ENCODE data around the gene PPAN.
A peak's percentile ranks its signal among the peaks of the same experiment; 100 is the strongest.

The PPAN gene

GRCh38 chr19:10134040-10134439, 27.9 kb downstream of the PPAN start:
- Histone ChIP-seq H3K4me3 (ENCODE audit: low read depth in 1 of 2, low read length in 2 of 2) (no peak overlapping the region), H3K4me1 (ENCODE audit: control insufficient read depth in 1 of 2, insufficient read depth in 2 of 2, low read length in 2 of 2) (no peaks in the 10 kb centered on the region), H3K27me3 (ENCODE audit: low read depth, low read length) (no peaks in the 10 kb centered on the region), H3K27ac (ENCODE audit: low read length) (no peak overlapping the region), H3K9me3 (ENCODE audit: control insufficient read depth in 1 of 2, low read length in 2 of 2) (no peaks in the 10 kb centered on the region), H3K36me3 (ENCODE audit: control insufficient read depth in 1 of 2, insufficient read depth in 2 of 2, low read length in 2 of 2) (peaks cover 33 to 61% of the 10 kb centered on the region in 2 donors)

DNA sequence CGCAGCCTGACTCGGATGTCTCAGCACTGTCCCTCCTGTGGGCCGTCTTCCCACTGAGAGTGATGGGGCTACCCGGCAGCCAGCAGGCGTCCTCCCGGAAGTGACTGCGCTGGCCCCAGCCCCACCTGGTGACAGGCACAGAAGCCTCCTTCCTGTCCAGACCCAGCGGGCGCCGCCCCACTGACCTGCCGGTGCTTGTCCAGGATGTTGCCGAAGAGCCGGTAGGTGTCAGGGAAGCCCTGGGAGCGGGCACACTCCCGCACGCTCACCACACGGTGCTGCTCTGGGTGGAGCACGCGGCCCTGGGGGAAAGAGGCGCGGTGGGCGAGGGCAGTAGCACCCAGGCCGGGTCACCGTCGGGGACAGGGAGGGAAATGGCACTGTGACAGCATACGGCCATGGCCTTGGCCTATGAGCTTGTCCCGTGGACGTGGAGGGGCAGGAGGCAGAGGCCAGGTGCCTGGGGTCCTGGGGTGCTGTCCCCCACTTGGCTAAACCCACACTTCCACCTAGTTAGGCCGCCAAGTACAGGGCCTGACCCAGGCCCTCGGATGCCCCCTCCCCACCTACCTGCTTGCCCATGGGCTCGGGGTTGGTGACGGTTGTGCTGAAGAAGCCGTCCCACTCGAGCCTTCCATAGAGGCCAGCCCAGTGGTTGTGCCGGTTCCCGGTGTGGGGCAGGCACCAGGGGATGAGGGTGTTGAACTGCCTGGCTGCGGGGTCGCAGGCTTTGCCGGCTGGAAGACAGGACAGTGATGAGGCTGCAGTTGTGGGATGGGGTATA, 29.6 kb downstream of the PPAN start:
- Histone ChIP-seq H3K27ac (ENCODE audit: low read length) (no peak overlapping the region), H3K4me3 (ENCODE audit: low read depth in 1 of 2, low read length in 2 of 2) (no peak overlapping the region), H3K36me3 (ENCODE audit: control insufficient read depth in 1 of 2, insufficient read depth in 2 of 2, low read length in 2 of 2) (peaks cover 39 to 76% of the 10 kb centered on the region in 2 donors)

DNA sequence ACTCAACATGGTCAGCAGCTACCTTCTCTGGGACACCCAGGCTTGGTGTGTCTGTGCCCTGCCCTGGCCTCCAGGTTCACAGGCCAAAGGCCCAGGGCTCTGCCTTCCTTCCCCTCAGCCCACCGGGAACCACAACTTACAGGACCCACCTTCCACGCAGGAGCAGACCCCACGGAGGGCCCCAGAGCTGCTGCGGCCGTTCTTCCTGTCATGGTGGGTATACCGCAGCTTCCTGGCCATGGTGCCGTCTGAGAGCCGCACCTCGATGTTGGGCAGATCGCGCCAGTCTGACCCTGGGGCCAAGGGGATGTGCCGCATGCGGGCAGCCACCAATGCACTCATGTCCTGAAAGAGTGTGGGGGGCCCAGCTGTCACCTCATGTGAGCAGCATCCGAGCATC, 30.8 kb downstream of the PPAN start:
- no peak overlapping the region for H3K4me3 ChIP-seq (ENCODE audit: low read depth in 1 of 2, low read length in 2 of 2)
- H3K27me3 ChIP-seq (ENCODE audit: low read depth, low read length), result no peaks in the 10 kb centered on the region
- H3K4me1 ChIP-seq (ENCODE audit: control insufficient read depth in 1 of 2, insufficient read depth in 2 of 2, low read length in 2 of 2), result no peaks in the 10 kb centered on the region
- no peaks in the 10 kb centered on the region for H3K9me3 ChIP-seq (ENCODE audit: control insufficient read depth in 1 of 2, low read length in 2 of 2)
- H3K36me3 ChIP-seq (ENCODE audit: control insufficient read depth in 1 of 2, insufficient read depth in 2 of 2, low read length in 2 of 2), result peaks cover 51 to 88% of the 10 kb centered on the region in 2 donors
- H3K27ac ChIP-seq (ENCODE audit: low read length), result no peak overlapping the region

More for the DNA sequence above, 29.6 kb downstream of the PPAN start:
- Histone ChIP-seq H3K27me3 (ENCODE audit: low read depth, low read length) (no peaks in the 10 kb centered on the region), H3K4me1 (ENCODE audit: control insufficient read depth in 1 of 2, insufficient read depth in 2 of 2, low read length in 2 of 2) (no peaks in the 10 kb centered on the region), H3K9me3 (ENCODE audit: control insufficient read depth in 1 of 2, low read length in 2 of 2) (no peaks in the 10 kb centered on the region)

GRCh38 chr19:10137751-10138682, 31.9 kb downstream of the PPAN start:
- no peaks in the 10 kb centered on the region for H3K27me3 ChIP-seq (ENCODE audit: low read depth, low read length)

DNA sequence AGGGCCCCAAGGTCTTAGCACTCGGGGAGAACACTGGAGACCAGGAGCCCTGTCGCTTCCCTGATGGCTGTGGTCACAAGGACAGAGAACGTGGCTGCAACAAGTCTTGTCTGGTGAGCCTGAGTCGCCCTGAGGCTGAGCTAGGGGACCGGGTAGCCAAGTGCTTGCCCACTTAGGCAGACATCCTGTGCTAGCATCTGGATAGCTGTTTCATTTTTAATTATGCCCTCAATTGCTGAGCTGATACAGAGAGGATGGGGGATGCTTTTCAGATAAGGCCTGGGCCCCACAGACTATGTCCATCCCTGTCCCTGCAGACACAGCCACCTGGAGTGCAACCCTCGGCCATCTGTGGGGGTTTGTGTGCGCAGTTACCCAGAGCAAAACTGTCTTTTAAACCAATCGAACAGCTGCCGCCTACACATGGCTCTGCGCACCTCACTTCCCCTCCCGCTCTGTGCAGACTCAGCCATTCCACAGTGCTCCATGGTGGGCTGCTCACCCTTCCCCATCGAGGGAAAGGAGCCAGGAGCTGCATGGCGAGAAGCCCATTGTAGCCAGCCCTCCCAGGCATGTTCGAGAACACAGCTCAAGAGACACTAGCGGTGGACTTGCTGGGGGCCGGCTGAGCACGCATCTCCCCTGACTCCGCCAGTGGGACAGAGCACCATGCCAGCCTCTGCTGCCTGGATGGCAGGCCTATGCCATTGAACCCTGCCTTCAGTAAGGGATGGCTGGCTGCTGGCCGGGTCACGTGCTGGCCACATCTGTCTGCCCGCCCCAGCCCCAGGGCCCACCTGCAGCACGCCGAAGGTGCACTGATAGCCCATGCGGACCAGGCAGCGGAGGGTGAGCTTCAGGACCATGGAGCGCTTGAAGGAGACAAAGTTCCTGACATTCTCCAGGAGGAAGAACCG, 33.0 kb downstream of the PPAN start:
- Histone ChIP-seq H3K4me3 (ENCODE audit: low read depth in 1 of 2, low read length in 2 of 2) (no peak overlapping the region), H3K9me3 (ENCODE audit: control insufficient read depth in 1 of 2, low read length in 2 of 2) (no peaks in the 10 kb centered on the region), H3K27me3 (ENCODE audit: low read depth, low read length) (no peaks in the 10 kb centered on the region), H3K4me1 (ENCODE audit: control insufficient read depth in 1 of 2, insufficient read depth in 2 of 2, low read length in 2 of 2) (no peaks in the 10 kb centered on the region), H3K36me3 (ENCODE audit: control insufficient read depth in 1 of 2, insufficient read depth in 2 of 2, low read length in 2 of 2) (peaks cover 56 to 93% of the 10 kb centered on the region in 2 donors), H3K27ac (ENCODE audit: low read length) (no peak overlapping the region)

More at GRCh38 chr19:10137751-10138682, 31.9 kb downstream of the PPAN start:
- no peaks in the 10 kb centered on the region for H3K9me3 ChIP-seq (ENCODE audit: control insufficient read depth in 1 of 2, low read length in 2 of 2)
- no peaks in the 10 kb centered on the region for H3K4me1 ChIP-seq (ENCODE audit: control insufficient read depth in 1 of 2, insufficient read depth in 2 of 2, low read length in 2 of 2)
- no peak overlapping the region for H3K27ac ChIP-seq (ENCODE audit: low read length)
- no peak overlapping the region for H3K4me3 ChIP-seq (ENCODE audit: low read depth in 1 of 2, low read length in 2 of 2)
- H3K36me3 ChIP-seq (ENCODE audit: control insufficient read depth in 1 of 2, insufficient read depth in 2 of 2, low read length in 2 of 2), result peaks cover 56 to 95% of the 10 kb centered on the region in 2 donors

GRCh38 chr19:10139952-10140351, 33.8 kb downstream of the PPAN start:
- Histone ChIP-seq H3K4me3 (ENCODE audit: low read depth in 1 of 2, low read length in 2 of 2) (no peak overlapping the region), H3K9me3 (ENCODE audit: control insufficient read depth in 1 of 2, low read length in 2 of 2) (no peaks in the 10 kb centered on the region), H3K36me3 (ENCODE audit: control insufficient read depth in 1 of 2, insufficient read depth in 2 of 2, low read length in 2 of 2) (peaks cover 56 to 94% of the 10 kb centered on the region in 2 donors), H3K27me3 (ENCODE audit: low read depth, low read length) (no peaks in the 10 kb centered on the region), H3K4me1 (ENCODE audit: control insufficient read depth in 1 of 2, insufficient read depth in 2 of 2, low read length in 2 of 2) (no peaks in the 10 kb centered on the region), H3K27ac (ENCODE audit: low read length) (no peak overlapping the region)

DNA sequence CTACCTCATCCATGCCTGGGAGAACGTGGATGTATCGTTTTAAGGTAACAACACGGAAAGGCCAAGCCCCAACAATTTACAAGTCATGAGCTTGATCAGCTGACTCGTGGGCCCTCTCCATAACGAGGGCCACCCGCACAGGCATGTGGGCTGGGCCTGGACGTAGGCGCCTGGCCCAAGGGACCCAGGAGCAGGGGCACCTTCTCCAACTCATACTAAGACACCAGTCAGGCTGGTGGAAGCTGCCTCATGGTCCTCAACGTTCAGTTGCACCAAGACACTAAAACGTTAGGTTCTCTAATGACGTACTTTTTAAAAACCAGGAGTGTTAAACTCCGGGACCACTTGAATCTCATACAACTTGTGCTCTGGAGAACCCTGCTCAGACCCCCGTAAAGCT, 35.3 kb downstream of the PPAN start:
- Histone ChIP-seq H3K27me3 (ENCODE audit: low read depth, low read length) (no peaks in the 10 kb centered on the region), H3K4me1 (ENCODE audit: control insufficient read depth in 1 of 2, insufficient read depth in 2 of 2, low read length in 2 of 2) (no peaks in the 10 kb centered on the region), H3K36me3 (ENCODE audit: control insufficient read depth in 1 of 2, insufficient read depth in 2 of 2, low read length in 2 of 2) (peaks cover 68 to 95% of the 10 kb centered on the region in 2 donors), H3K27ac (ENCODE audit: low read length) (no peak overlapping the region), H3K4me3 (ENCODE audit: low read depth in 1 of 2, low read length in 2 of 2) (no peak overlapping the region), H3K9me3 (ENCODE audit: control insufficient read depth in 1 of 2, low read length in 2 of 2) (no peaks in the 10 kb centered on the region)

- peaks cover 69 to 94% of the 10 kb centered on the region in 2 donors for H3K36me3 ChIP-seq (ENCODE audit: control insufficient read depth in 1 of 2, insufficient read depth in 2 of 2, low read length in 2 of 2)
- H3K4me1 ChIP-seq (ENCODE audit: control insufficient read depth in 1 of 2, insufficient read depth in 2 of 2, low read length in 2 of 2), result no peaks in the 10 kb centered on the region
- no peaks in the 10 kb centered on the region for H3K27me3 ChIP-seq (ENCODE audit: low read depth, low read length)
- H3K9me3 ChIP-seq (ENCODE audit: control insufficient read depth in 1 of 2, low read length in 2 of 2), result no peaks in the 10 kb centered on the region
- peak overlapping the region; percentile 22 for H3K27ac ChIP-seq (ENCODE audit: low read length)
- no peak overlapping the region for H3K4me3 ChIP-seq (ENCODE audit: low read depth in 1 of 2, low read length in 2 of 2)
Measured at GRCh38 chr19:10141973-10142372, 35.8 kb downstream of the PPAN start.

DNA sequence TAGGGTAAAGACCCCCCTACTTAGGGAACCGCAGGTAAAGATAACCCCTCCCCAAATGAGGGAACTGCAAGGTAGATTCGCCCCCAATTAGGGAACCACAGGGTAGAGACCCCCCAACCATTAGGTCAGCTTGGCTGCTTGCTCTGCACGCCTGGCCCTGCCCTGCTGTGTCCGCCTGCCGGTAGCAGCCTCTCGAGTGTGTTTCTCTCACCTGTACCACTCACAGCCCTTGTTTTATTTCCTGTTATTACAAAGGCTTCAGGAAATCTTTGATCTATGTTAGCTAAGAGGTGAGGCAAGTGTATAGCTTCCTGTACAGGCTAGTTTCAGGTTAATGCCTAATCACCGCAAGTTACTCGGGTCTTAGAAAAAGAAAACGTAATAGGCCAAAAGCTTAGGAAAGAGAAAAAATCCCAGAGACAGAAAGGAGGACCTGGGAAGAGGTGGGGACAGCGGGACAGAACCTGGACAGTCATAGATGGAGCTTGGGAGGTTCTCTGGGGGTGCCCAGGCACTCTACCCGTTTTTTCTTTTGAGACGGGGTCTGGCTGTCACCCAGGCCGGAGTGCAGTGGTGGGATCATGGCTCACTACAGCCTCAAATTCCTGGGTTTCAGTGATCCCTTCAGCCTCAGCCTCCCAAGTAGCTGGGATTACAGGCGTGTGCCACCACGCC, 36.7 kb downstream of the PPAN start:
- H3K27ac ChIP-seq (ENCODE audit: low read length), result peak overlapping the region; percentile 22
- H3K9me3 ChIP-seq (ENCODE audit: control insufficient read depth in 1 of 2, low read length in 2 of 2), result no peaks in the 10 kb centered on the region
- H3K27me3 ChIP-seq (ENCODE audit: low read depth, low read length), result no peaks in the 10 kb centered on the region
- H3K4me1 ChIP-seq (ENCODE audit: control insufficient read depth in 1 of 2, insufficient read depth in 2 of 2, low read length in 2 of 2), result no peaks in the 10 kb centered on the region
- H3K36me3 ChIP-seq (ENCODE audit: control insufficient read depth in 1 of 2, insufficient read depth in 2 of 2, low read length in 2 of 2), result peaks cover 60 to 91% of the 10 kb centered on the region in 2 donors
- H3K4me3 ChIP-seq (ENCODE audit: low read depth in 1 of 2, low read length in 2 of 2), result no peak overlapping the region

GRCh38 chr19:10143681-10144080, 37.5 kb downstream of the PPAN start:
- Histone ChIP-seq H3K27me3 (ENCODE audit: low read depth, low read length) (no peaks in the 10 kb centered on the region), H3K9me3 (ENCODE audit: control insufficient read depth in 1 of 2, low read length in 2 of 2) (no peaks in the 10 kb centered on the region), H3K4me3 (ENCODE audit: low read depth in 1 of 2, low read length in 2 of 2) (no peak overlapping the region), H3K4me1 (ENCODE audit: control insufficient read depth in 1 of 2, insufficient read depth in 2 of 2, low read length in 2 of 2) (no peaks in the 10 kb centered on the region), H3K27ac (ENCODE audit: low read length) (no peak overlapping the region), H3K36me3 (ENCODE audit: control insufficient read depth in 1 of 2, insufficient read depth in 2 of 2, low read length in 2 of 2) (peaks cover 56 to 86% of the 10 kb centered on the region in 2 donors)

Measured in muscle layer of duodenum (tissue), 2 donors.